ENCODE data around the gene PRELP.
"Not testable (repeated sequence)": the region's sequence is repeated elsewhere in the genome, so short reads cannot be mapped to it uniquely, and the experiment has no call there.

PRELP gene

DNA sequence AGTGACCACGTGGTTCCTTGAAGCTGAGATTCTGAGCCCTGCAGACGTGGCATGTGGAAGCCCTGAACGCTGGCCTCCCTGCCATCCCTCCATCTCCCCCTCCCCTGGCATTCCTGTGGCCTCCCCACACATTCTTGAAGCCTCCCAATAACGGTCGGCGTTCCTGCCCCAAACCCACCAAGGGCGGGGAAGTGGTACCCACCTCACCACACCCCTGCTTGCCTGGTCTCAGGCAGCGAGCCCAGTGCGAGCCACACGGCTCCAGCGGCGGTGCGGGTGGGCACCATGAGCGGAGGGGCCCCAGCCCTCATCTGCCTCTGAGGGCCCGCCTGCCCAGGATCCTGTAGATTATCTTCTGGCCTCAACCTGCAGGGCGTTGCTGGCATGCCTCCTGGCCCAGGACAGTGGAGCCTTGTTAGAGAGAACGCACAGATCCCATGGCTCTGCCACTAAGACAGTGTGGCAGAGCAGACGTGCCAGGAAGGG lies 20.6 kb upstream of the PRELP start:
- no peak for DNase-seq

DNA sequence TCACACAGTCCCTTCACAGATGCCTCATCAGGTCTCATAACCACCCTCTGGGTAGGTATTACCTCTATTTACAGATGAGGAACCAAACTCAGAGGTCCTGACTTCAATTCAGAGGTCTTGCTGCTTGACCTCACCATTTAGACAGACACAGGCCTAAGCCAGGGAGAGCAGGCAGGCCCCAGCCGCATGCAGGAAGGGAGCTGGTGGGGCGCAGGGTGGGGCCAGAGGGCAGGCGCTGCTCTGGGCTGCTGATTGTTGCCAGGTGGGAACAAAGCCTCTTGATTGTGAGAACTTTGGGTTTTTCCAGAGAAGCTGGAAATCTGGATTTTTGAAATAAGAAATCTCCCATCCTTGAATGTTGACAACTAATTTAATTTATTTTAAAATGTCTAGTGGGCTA lies 19.9 kb upstream of the PRELP start:
- no peak for DNase-seq

DNA sequence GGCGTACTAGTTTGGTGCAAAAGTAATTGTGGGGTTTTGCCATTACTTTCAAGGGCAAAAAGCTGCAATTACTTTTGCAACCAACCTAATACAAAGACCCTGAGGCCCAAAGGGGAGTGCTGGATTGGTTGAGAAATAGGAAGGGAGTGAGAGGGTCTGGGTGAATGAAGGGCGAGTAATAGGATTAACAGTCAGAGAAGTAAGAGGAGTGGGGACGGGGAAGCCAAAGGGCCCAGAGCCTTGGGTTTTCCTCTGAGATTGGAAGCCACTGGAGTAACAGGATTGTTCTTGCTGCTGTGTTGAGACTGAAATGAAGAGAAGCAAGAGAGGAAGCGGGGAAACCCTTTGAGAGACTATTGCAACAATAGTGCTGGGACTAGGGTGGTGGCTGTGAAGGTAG lies 19.0 kb upstream of the PRELP start:
- no peak for DNase-seq

DNA sequence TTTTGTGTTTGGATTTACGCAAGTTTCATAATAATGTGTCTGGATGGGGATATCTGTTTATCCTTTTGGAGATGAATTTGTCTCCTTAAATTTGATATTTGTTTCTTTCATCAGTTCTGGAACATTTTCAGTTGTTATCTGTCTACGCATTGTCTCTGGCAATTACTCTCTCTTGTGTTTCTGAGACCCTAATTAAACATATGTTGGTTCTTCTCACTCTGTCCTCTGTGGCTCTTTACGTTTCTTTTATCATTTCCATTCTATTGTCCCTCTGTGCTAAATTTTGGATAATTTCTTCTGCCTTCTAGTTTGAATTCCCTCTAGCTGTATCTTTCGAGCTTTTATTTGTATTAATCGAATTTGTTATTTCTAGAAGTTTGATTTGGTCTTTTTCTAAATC lies 17.5 kb upstream of the PRELP start:
- DNase-seq: no peak

DNA sequence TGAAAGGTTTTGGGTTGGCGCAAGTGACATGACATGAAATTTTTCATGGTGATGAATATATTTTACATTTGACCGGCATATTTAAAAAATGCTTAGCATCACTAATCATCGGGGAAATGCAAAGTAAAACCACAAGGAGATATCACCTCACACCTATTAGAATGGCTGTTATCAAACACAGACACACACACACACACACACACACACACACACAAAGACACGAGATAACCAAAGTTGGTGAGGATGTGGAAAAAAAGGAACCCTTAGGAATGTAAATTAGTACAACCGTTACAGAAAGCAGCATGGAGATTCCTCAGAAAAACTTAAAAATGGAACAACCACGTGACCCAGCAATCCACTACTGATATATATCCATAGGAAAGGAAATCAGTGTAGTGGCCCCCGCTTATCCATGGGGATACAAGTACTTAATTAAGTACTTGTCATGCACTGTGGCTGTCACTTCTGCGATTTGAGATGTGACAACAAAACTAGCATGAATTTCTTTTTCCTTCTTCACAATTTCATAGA lies 15.9 kb upstream of the PRELP start:
- DNase-seq: no peak

GRCh38 chr1:203461717-203462116 lies 13.9 kb upstream of the PRELP start:
- no peak for DNase-seq

DNA sequence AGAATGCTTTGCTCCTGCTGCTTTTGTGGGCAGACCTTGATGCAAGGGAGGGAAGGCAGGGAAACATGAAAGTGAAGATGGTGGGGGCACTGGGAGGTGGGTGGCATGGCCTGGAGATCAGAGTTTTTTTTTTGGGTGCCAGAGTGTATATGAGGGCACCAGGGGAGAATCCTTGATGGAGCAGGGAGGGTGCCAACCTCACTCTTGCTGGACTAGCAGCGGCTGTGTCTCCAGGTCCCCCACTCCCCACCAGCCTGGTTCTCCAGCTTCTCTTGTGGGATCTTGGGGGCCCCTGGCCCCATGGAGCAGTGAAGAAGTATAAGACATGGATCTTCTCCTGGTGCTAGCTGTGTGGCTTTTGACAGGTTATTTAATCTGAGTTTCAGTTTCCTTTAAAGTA lies 13.5 kb upstream of the PRELP start:
- DNase-seq: no peak

DNA sequence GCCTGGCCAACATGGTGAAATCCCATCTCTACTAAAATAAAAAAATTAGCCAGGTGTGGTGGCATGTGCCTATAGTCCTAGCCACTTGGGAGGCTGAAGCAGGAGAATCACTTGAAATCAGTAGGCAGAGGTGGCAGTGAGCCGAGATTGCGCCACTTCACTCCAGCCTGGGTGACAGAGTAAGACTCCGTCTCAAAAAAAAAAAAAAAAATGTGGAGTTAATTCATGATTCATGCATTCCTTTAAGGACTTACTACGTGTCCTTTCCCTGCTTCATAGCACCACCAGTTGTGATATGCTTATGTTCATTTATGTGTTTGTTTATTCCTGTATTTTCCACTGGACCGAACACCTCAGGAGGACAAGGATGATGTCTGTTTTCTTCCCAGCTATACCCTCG lies 12.7 kb upstream of the PRELP start:
- DNase-seq: no peak

DNA sequence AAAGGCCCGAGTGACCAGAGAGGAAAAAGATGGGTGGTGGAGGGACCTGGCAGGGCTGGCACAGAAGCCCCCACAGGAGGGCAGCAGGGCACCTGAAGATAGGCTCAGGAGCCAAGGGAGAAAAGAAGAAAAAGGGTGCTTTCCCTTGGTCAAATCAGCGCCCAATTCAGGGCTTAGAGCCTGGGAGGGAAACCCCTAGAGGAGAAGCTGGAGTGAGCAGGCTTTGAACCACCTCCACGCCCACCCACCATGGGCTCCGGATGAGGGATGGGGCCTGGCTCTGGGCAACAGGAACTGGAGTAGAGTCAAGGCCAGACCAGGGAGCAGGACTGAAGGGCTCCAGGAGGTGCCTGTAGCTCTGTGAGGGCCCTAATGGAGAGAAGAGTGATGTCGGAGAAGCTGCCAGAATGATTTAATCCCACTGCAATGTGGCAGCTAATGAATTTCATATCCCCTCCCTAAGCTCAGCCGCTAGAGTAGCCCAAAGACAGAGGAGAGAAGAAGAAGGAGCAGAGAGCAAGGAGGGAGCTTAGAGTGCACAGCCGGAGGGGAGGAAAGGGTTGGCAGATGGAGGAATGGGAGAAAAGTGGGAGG lies 12.0 kb upstream of the PRELP start:
- no peak for DNase-seq

DNA sequence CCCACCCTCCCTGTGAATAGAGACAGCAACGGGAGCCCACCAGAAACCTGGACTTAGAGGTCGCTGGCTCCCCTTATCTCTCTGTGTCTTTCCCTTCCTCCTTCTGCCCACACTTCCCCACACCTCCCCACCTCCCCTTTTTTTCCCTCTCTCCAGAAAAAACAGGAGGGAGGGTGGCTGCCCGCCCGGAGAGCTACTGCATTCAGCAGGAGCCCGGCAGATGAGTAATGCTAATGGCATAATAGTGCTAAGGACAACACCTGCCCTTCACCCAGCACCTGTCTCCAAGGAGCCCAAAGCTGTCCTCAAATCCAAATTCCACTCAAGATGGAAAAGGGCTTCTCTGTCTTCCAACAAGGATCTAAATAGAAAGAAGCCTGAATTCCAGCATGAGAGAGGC lies 11.4 kb upstream of the PRELP start:
- DNase-seq: no peak

DNA sequence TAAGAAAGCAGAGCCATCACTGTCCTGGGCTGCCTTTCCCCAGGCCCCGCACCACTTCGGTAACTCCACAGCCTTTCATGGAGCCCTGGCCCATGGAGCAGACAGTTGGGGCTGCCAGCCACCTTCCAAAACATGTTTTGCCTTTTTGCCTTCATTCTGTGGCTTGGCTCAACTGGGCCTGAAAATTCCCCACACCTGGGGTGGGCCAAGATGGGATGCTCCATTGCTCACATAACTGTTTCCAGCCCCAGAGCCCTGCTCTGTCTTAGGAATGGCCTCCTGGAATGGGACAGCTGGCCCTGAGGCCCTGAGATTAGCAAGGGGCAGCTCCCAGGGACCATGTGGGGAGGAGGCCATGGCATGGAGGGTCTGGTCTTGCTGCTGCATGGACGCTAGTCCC lies 10.9 kb upstream of the PRELP start:
- no peak for DNase-seq

DNA sequence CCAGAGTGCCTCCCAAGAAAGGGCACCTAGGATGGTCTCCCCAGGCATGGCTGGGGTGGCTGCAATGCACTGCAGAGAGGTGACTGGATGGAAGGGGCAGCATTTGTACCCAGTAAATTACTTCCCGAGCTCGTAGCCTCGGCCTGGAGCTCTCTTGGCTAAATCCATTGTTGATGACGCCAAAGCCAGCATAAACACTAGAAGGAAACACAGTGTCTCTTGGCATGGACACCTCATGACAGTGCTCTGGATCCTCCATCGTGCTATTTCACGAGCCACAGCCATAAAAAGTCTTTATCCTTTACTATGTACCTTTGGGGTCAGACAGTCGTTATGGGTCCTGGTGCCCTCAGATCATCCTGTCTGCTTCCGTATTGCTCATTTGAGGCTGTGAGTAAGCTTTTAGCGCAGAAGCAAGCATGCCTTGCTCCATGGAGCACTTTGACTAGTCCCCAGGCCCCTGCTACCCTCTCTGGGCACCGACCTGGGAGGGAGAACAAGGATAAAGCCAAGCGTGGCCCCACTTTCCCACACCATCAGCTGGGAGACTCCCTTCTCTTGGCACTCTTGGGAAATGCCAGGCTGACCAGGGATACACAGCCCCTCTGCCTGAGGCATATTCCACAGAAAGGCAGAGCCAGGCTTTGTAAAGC lies 10.3 kb upstream of the PRELP start:
- DNase-seq: no peak

DNA sequence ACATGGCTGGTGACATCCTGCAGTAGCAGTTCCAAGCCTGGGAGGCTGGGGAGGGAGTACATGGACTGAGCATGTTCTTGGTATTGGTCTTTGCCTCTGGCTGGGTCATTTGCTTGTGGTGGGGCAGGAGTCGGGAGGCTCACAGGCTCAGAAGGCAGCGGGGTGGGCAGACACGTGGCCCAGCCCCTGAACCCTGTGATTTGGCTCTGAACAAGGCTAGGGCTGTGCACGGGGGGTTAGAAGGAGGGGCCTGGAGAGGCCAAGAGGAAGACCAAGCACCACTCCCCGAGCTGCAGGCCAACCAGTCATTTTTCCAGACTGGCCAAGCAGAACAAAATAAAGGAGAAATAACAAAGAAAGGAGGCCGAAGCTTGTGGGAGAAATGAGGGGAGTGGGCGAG lies 9.7 kb upstream of the PRELP start:
- no peak for DNase-seq

DNA sequence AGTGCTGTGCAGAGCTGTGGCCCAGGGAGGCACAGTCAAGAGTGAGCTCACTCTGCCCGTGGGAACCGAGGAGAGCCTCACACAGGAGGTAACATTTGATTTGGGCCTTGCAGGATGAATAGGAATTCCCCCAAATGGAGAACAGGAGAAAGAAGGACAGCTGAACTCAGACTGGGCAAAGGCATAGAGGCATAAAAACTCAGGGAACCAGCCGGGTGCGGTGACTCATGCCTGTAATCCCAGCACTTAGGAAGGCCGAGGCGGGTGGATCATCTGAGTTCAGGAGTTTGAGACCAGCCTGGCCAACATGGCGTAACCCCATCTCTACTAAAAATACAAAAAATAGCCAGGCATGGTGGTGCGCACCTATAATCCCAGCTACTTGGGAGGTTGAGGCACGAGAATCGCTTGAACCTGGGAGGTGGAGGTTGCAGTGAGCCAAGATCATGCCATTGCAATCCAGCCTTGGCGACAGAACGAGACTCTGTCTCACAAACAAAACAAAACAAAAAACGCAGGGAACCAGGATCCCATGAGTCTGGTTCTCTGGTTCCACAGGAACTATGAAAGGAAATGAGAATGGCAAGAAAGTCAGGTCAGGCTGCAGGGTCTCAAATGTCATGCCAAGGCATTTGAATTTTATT lies 8.6 kb upstream of the PRELP start:
- DNase-seq: not testable (repeated sequence)

GRCh38 chr1:203467550-203467921 lies 8.1 kb upstream of the PRELP start:
- DNase-seq: no peak

GRCh38 chr1:203468326-203468725 lies 7.3 kb upstream of the PRELP start:
- no peak for DNase-seq

GRCh38 chr1:203470240-203470639 lies 5.4 kb upstream of the PRELP start:
- DNase-seq: no peak

DNA sequence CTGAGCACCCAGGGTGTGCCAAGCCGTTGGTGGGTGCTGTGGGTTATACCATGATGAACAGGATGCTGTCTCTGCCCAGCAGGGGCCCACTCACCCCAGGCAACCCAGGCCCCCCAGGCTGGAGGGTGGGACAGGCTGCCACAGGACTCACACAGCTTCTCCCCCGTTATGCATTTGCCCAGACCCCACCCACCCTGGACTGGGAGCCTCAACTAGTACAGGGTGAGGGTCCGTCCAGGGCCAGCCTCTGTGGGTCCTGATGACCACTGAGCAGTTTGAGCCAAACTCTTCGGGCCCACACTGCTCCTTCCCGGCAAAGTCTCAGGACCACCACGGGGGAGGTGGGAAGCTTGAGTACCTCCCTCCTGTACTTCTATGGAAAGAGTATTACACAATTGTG lies 3.8 kb upstream of the PRELP start:
- DNase-seq: no peak

DNA sequence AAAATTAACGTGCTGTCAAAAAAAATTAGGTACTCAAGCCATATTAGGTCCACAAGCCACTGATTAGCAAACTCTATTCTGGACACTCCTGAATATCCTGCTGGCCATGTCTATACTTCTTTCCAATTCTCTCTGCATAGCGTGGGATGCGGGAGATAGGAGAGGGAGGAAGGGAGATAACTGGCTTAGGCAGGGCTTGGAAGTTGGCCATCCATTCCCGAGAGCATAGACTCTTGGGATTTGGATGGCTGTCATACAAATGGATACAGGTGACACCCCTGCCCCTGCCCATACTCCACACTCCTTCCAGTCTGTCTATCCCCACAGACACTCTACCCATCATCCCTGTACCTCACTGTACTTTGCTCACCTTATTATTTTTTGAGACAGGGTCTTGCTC lies 2.3 kb upstream of the PRELP start:
- no peak for DNase-seq

- DNase-seq: no peak
Observed at GRCh38 chr1:203473781-203474305, 1.8 kb upstream of the PRELP start.

DNA sequence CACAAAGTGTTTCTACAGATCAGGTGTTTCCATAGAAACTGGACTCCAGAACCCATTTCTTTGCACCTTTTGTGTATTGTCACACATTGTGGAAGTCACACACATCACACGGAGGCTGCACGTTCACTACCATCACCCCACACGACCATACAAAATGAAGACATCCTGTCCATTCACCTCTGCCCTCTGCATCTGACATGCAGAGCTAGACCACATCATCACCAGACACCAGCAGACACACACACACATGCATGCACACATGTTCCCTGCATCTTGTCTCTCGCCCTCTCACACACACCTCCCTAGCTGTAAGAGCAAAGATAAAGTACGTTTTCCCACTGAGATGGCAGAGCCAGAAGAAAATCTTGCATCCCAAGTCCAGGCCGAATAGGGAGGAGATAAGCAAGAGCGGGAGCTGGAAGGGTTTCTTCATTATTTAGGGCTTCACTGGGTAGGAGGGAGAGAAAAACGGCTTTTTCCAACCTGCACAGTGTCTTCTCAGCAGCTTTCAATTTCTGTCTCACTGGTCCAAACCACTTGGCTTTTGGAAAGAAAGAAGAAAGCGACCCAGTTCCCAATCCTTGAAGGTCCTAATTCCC lies 709 bp downstream of the PRELP start:
- DNase-seq: no peak

DNA sequence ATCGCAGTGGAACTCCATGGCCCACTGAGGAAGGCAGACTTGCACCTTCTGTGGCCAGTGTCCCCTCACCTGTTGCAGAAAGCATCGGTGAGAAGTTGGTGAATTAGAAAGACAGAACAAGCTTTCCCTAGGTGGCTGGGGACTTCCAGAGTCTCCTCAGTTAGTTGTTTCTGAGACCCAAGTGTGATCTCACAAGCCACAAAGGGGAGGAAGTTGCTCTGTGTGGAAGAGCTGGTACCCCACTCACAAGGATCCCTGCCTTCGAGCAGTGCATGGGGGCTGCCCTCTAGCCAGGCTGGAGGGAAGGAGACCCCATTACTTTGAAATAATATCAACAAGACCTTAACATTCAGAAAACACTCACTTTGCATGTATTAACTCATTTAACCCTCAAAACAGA lies 2.1 kb downstream of the PRELP start:
- no peak for DNase-seq

DNA sequence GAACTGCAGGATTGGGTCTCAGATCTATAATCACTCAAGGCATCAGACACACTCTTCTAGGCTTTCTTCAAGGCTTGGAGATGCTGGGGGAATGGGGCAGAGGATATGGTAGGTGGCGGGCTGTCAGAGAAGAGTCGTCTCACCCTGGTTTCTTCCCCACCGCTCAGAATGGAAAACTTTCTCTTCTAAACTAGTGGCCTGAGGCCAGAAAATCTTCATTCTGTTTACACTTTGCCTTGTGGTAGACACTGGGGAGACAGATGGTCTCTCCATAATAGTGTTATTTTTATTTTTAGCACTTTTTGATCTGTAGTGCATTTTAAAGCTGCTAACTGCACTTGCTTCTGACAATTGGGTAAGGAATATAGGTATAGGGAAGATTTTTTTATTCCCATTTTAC lies 2.6 kb downstream of the PRELP start:
- DNase-seq: no peak

- no peak for DNase-seq
Observed at GRCh38 chr1:203478986-203479385, 3.4 kb downstream of the PRELP start.
